HEK293 (cell line): ENCODE measurements around the gene MAGI2.

ENCODE experiments used
- CTCF ChIA-PET: fragments of 350-600 bp; formaldehyde crosslinking; extraction: SDS; loops from one replicate; lab custom pipeline; 2021; ENCODE audit warnings: antibody characterized with exemption; lab: Yijun Ruan, JAX
- POLR2A ChIA-PET: fragments of 300-600 bp; formaldehyde crosslinking; extraction: SDS; loops from one replicate; lab custom pipeline; 2020; ENCODE audit warnings: antibody characterized with exemption, inconsistent platforms; lab: Yijun Ruan, JAX
- H3K27ac ChIP-seq: fragments of 200-500 bp; sonication (Bioruptor generic); 2 replicates; pipeline ENCODE4 v1.5.1; 2014; ENCODE audit warnings: low read depth, low read length, control low read depth, inconsistent platforms; ENCODE audit errors: extremely low read depth
- H3K36me3 ChIP-seq, 2 experiments: fragments of 200-500 bp in 1 of 2; sonication (Bioruptor generic) in 1 of 2; 1 replicate in 1 of 2; 2 replicates in 1 of 2; pipeline ENCODE4 v1.5.1; 2014 to 2017; ENCODE audit warnings: inconsistent platforms in 2 of 2, low read length in 2 of 2; ENCODE audit not compliant: control insufficient read depth in 2 of 2, insufficient read depth in 1 of 2
- H3K4me1 ChIP-seq: fragments of 200-500 bp; sonication (Bioruptor generic); 2 replicates; pipeline ENCODE4 v1.5.1; 2014; ENCODE audit warnings: mild to moderate bottlenecking, low read length, inconsistent platforms; ENCODE audit not compliant: control insufficient read depth, insufficient read depth
- H3K4me3 ChIP-seq: 2 replicates; pipeline ENCODE4 v1.5.1; 2011; ENCODE audit warnings: low read depth, mild to moderate bottlenecking, control low read depth, low read length, moderate library complexity
- H3K9me3 ChIP-seq: fragments of 200-500 bp; sonication (Bioruptor generic); 2 replicates; pipeline ENCODE4 v1.5.1; 2014; ENCODE audit warnings: low read depth, low read length, inconsistent platforms; ENCODE audit not compliant: control insufficient read depth, insufficient read depth
- BCL11B ChIP-seq: fragments of 450-650 bp; formaldehyde crosslinking; IDR thresholded peaks from 2 replicates; pipeline ENCODE4 v1.5.1; 2016; ENCODE audit warnings: low read depth, missing biosample characterization, missing genetic modification characterization
- GLI4 ChIP-seq: fragments of 450-650 bp; formaldehyde crosslinking; IDR thresholded peaks from 2 replicates; pipeline ENCODE4 v1.5.1; 2016; ENCODE audit warnings: missing biosample characterization, missing genetic modification characterization
- HIC1 ChIP-seq: fragments of 450-650 bp; formaldehyde crosslinking; IDR thresholded peaks from 2 replicates; pipeline ENCODE4 v1.5.1; 2016; ENCODE audit warnings: missing biosample characterization, missing genetic modification characterization
- KLF10 ChIP-seq: fragments of 450-650 bp; IDR thresholded peaks from 2 replicates; pipeline ENCODE4 v1.5.1; 2018; ENCODE audit warnings: missing biosample characterization, mild to moderate bottlenecking, missing genetic modification characterization
- ZNF133 ChIP-seq: fragments of 450-650 bp; formaldehyde crosslinking; IDR thresholded peaks from 2 replicates; pipeline ENCODE4 v1.5.1; 2016; ENCODE audit warnings: missing biosample characterization, missing genetic modification characterization
- ZNF18 ChIP-seq: fragments of 450-650 bp; formaldehyde crosslinking; IDR thresholded peaks from 2 replicates; pipeline ENCODE4 v1.5.1; 2016; ENCODE audit warnings: missing biosample characterization, missing genetic modification characterization
- ZNF416 ChIP-seq: fragments of 450-650 bp; formaldehyde crosslinking; IDR thresholded peaks from 2 replicates; pipeline ENCODE4 v1.5.1; 2016; ENCODE audit warnings: missing biosample characterization, missing genetic modification characterization
- ZNF426 ChIP-seq: fragments of 450-650 bp; formaldehyde crosslinking; IDR thresholded peaks from 2 replicates; pipeline ENCODE4 v1.5.1; 2017; ENCODE audit warnings: missing biosample characterization, missing genetic modification characterization, mild to moderate bottlenecking, inconsistent platforms, moderate library complexity
- ZNF473 ChIP-seq: fragments of 450-650 bp; formaldehyde crosslinking; IDR thresholded peaks from 2 replicates; pipeline ENCODE4 v1.5.1; 2017; ENCODE audit warnings: missing biosample characterization, missing genetic modification characterization
- ZNF514 ChIP-seq: fragments of 450-650 bp; formaldehyde crosslinking; IDR thresholded peaks from 2 replicates; pipeline ENCODE4 v1.5.1; 2016; ENCODE audit warnings: missing biosample characterization, missing genetic modification characterization
- ZNF561 ChIP-seq: fragments of 450-650 bp; IDR thresholded peaks from 2 replicates; pipeline ENCODE4 v1.5.1; 2018; ENCODE audit warnings: missing biosample characterization, missing genetic modification characterization, borderline replicate concordance
- ZNF600 ChIP-seq: fragments of 450-650 bp; formaldehyde crosslinking; IDR thresholded peaks from 2 replicates; pipeline ENCODE4 v1.5.1; 2016; ENCODE audit warnings: missing biosample characterization, missing genetic modification characterization
- ZNF830 ChIP-seq: fragments of 450-650 bp; IDR thresholded peaks from 2 replicates; pipeline ENCODE4 v1.5.0; 2018; ENCODE audit warnings: missing biosample characterization, missing genetic modification characterization, low read depth, mild to moderate bottlenecking, moderate library complexity
- TF ChIP-seq, protein P1 (sequence below): fragments of 450-650 bp; formaldehyde crosslinking; IDR thresholded peaks from 2 replicates; pipeline ENCODE4 v1.5.1; 2016; ENCODE audit warnings: missing biosample characterization, missing genetic modification characterization

The MAGI2 gene

DNA sequence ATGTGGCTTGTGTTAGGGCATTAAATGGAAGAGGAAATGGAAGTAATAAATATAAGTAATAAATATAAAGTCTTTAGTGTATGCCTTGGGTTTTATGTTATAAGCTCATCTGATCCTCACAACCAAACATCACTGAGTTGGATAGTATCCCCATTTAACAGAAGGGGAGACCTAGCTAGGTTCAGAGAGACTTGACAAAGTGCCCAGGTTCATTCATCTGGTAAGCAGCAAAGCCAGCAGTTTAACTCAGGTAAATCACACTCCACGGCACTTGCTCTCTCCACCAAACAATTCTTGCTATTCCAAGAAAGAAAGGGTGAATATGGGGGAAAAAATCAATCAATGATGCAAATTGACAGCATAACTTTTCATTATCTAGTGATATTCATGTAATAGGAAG lies 167.3 kb downstream of the MAGI2 start:
- POLR2A ChIA-PET: no interaction called here
- Histone ChIP-seq H3K4me3 (no peak overlapping the region), H3K4me1 (peaks cover 4% of the 10 kb centered on the region; the same call in 1 of the 2 replicates), H3K36me3 (no peaks in the 10 kb centered on the region), H3K9me3 (no peaks in the 10 kb centered on the region), H3K27ac (no peak overlapping the region)
- CTCF ChIA-PET: interaction anchor here (0.6 to 0.9 kb wide), 2 partner anchors 10 to 12 kb away, joined by 3 to 5 read pairs; no protein-coding TSS in a partner anchor
- TF ChIP-seq ZNF514 (tag by site-specific recombination): no peak
- no peak for TF ChIP-seq KLF10
- no peak for TF ChIP-seq ZNF561 (tag by site-specific recombination)
- TF ChIP-seq GLI4 (tag by site-specific recombination): no peak
- TF ChIP-seq ZNF830 (tag by site-specific recombination): no peak
- TF ChIP-seq, protein P1, sequence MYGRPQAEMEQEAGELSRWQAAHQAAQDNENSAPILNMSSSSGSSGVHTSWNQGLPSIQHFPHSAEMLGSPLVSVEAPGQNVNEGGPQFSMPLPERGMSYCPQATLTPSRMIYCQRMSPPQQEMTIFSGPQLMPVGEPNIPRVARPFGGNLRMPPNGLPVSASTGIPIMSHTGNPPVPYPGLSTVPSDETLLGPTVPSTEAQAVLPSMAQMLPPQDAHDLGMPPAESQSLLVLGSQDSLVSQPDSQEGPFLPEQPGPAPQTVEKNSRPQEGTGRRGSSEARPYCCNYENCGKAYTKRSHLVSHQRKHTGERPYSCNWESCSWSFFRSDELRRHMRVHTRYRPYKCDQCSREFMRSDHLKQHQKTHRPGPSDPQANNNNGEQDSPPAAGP (tag by site-specific recombination): no peak

- CTCF ChIA-PET: no interaction called here
- no peak overlapping the region for H3K4me3 ChIP-seq
- H3K9me3 ChIP-seq: no peaks in the 10 kb centered on the region
- no peaks in the 10 kb centered on the region for H3K36me3 ChIP-seq
- TF ChIP-seq ZNF473 (tag by site-specific recombination): no peak
- TF ChIP-seq BCL11B (tag by site-specific recombination): no peak
- TF ChIP-seq, all 188 proteins: peak for 0
- POLR2A ChIA-PET: no interaction called here
- peaks cover 4% of the 10 kb centered on the region; the same call in 1 of the 2 replicates for H3K4me1 ChIP-seq
- no peak overlapping the region for H3K27ac ChIP-seq
These were observed 167.7 kb downstream of the MAGI2 start for GRCh38 chr7:79285756-79286155.

DNA sequence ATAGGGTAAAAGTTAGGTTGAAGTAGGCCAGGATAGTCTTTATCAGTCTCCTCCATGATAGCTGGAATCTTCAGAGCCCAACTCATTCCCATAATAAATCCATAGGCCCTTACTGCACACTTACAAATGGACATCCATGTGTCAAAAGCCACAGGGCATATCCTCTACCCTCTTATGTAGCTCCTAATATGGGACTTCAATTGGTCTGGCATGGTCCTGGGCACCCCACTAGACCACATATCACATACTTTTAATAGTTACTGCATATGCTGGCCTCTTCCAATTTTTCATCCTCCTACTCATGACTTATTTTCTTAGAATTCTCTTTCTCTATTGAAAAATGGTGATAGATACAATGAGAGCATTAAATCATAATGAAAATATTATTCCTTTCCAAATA lies 169.3 kb downstream of the MAGI2 start:
- CTCF ChIA-PET: interaction anchor here (0.7 kb wide), 1 partner anchor 14 kb away, joined by 3 read pairs; no protein-coding TSS in a partner anchor
- Histone ChIP-seq H3K27ac (no peak overlapping the region), H3K4me3 (no peak overlapping the region), H3K9me3 (no peaks in the 10 kb centered on the region), H3K36me3 (no peaks in the 10 kb centered on the region), H3K4me1 (peaks cover 4% of the 10 kb centered on the region; the same call in 1 of the 2 replicates)
- TF ChIP-seq HIC1 (tag by site-specific recombination) (no peak), ZNF426 (tag by site-specific recombination) (no peak), ZNF416 (no peak), ZNF561 (tag by site-specific recombination) (no peak), ZNF133 (tag by site-specific recombination) (no peak), ZNF600 (tag by site-specific recombination) (no peak), ZNF18 (tag by site-specific recombination) (no peak)
- POLR2A ChIA-PET: no interaction called here
